Measurements from ENCODE around the gene TJP3.

GRCh38 chr19:3720349-3720917 is 12.2 kb downstream of the TJP3 start:
- TF ChIP-seq POLR2AphosphoS5 (IDR thresholded peaks at IDR 0.05; ENCODE audit: borderline replicate concordance, low read depth, low read length) (no peak), EZH2 (IDR thresholded peaks at IDR 0.05) (no peak)

Measured in SK-N-MC (cell line).